Measurements from ENCODE around the gene C22orf31. TPM values are rescaled to one million over a fixed set of nuclear protein-coding genes. Genes with fewer than 3 reads are reported as not detected.

The C22orf31 gene
- total RNA-seq = not detected

DNA sequence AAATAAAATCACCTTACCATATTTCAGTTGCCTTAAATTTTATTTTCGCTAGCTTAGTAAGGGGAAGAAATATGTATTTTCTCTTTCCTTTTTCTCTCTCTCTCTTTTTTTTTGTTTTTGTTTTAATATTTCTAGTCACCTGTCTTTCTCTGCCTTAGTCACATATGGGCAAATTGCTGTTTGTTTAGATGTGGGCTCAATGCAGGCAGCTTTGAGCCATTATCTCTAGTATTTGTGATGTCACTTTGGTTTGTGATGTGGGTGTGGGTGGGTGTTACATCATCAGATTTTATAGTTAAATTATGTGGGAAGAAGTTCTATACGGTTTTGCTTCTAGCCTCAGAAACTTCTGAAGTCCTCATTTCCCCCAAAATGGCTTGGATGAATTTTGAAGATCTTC is at the start of gene C22orf31:
Gene C22orf31 (minus strand): TSS at position 59 of the 400 bp plus-strand sequence. CDS start 39 bp downstream, at position 20.
- TF ChIP-seq, protein P1, sequence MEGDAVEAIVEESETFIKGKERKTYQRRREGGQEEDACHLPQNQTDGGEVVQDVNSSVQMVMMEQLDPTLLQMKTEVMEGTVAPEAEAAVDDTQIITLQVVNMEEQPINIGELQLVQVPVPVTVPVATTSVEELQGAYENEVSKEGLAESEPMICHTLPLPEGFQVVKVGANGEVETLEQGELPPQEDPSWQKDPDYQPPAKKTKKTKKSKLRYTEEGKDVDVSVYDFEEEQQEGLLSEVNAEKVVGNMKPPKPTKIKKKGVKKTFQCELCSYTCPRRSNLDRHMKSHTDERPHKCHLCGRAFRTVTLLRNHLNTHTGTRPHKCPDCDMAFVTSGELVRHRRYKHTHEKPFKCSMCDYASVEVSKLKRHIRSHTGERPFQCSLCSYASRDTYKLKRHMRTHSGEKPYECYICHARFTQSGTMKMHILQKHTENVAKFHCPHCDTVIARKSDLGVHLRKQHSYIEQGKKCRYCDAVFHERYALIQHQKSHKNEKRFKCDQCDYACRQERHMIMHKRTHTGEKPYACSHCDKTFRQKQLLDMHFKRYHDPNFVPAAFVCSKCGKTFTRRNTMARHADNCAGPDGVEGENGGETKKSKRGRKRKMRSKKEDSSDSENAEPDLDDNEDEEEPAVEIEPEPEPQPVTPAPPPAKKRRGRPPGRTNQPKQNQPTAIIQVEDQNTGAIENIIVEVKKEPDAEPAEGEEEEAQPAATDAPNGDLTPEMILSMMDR (IDR thresholded peaks at IDR 0.05; ENCODE audit: low read depth) = no peak

DNA sequence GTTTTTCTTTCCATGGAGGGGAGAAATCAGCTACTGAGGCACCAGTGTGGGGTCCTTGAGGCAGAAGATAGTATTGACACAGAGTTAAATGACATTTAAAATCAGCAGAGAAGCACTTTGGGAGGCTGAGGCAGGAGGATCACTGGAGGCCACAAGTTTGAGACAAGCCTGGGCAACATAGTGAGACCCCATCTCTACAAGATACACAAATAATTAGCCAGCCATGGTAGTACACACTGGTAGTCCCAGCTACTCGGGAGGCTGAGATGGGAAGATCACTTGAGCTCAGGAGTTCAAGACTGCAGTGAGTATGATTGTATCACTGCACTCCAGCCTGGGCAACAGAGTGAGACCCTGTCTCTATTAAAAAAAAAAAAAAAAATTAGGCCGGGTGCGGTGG is 49.3 kb upstream of the C22orf31 start:
- TF ChIP-seq, protein P1 (IDR thresholded peaks at IDR 0.05; ENCODE audit: low read depth) = no peak

DNA sequence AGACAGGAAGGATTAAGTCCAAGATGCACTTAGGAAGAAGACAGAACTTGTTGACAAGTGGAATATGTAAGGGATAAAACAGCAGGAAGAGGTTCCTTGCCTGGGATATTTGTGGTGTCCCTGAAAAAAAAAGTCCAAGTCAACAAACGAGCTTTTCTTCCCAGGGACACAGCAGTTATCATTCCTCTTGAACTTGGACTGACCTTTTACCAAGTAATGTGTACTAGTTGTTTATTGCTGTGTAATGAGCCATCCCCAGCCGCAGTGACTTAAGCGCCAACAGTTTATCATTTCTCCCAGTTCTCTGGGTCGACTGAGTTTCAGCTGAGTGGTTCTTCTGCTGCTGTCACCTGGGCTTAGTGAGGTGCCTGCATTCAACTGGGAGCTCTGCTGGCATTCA is 48.2 kb upstream of the C22orf31 start:
- TF ChIP-seq, protein P1 (IDR thresholded peaks at IDR 0.05; ENCODE audit: low read depth) = no peak

DNA sequence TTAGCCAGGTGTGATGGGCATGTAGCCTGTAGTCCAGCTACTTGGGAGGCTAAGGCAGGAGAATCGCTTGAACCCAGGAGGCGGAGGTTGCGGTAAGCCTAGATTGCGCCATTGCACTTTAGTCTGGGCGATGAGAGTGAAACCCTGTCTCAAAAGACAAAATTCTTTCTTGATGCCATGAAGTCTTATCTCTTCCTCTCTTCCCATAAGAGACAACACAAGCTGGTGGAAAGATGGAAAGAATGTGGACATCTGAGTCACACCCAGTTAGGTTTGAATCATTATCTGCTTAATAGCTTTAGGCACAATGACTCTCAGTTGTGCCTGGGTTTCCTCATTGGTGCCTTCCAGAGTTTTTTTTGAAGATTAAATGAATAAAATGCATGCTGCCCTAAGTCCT is 46.5 kb upstream of the C22orf31 start:
- TF ChIP-seq, protein P1 (IDR thresholded peaks at IDR 0.05; ENCODE audit: low read depth) = no peak

DNA sequence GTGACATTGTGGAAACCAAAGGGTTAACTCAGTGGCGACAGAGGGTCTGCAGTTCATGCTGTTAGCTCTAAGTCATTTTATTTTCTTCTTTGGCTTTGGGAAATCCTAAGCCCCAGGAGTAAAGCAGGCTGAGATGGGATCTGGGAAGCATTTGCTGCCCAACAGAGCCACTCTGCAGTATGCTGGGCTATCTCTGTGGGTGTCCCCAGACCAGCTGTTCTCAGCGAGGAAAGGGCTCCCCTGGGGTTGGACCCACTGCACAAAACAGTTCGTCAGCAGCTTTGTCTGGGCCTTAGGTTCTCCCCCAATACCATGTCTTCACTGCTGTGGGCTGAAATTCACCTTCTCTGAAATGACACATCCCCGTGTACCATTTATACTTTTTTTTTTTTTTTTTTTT is 45.2 kb upstream of the C22orf31 start:
- TF ChIP-seq, protein P1 (IDR thresholded peaks at IDR 0.05; ENCODE audit: low read depth) = no peak

DNA sequence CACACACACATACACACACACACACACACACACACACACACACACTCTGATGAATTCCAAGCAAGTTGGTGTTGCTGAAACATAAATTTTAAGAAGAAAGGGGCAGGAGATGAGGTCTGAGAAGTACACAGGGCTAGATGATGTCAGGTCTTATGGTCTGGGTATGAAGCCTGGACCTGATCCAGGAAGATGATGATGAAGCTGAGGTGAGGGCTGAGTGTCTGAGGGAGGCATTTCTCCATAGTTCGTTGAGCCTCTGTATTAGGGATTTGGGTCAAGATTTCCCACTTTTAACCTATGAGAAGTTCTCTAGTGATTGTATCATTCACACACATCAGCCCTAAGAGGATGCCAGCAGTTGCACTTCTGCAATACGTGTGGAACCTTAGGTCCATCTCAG is 43.8 kb upstream of the C22orf31 start:
- TF ChIP-seq, protein P1 (IDR thresholded peaks at IDR 0.05; ENCODE audit: low read depth) = no peak

DNA sequence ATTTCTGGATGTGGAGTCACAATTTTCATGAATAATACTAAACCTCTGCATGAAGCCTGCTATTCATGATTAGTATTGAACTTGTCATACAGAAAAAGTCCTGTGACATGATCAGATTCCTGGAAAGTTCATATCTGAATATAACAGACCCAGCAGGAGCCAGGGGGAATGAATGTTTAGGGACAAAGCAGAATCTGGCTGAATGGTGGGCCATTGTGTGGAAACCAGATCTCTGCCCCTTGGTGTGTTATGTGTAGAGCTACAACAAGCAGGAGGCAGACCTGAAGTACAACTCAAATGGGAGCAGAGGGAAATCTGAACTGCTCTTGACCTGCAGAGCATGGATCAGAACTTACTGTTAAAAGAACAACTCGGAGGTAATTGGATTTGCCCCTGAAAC is 41.5 kb upstream of the C22orf31 start:
- TF ChIP-seq, protein P1 (IDR thresholded peaks at IDR 0.05; ENCODE audit: low read depth) = no peak

Measured in subcutaneous adipose tissue (tissue), 4 donors.